ENCODE data around the gene POGK. TPM values are rescaled to one million over a fixed set of nuclear protein-coding genes. Genes with fewer than 3 reads are reported as not detected.
A peak's percentile ranks its signal among the peaks of the same experiment; 100 is the strongest.

POGK gene
- total RNA-seq, 1 donor from 2014 or later: 44.2 TPM

GRCh38 chr1:166839600-166840308, 479 bp downstream of the POGK start:
- H3K4me3 Mint-ChIP-seq (ENCODE audit: unreplicated experiment): peak overlapping the region; percentile 92
- peaks cover 3% of the 10 kb centered on the region for H3K9me3 Mint-ChIP-seq (ENCODE audit: unreplicated experiment)
- Histone ChIP-seq H3K4me1 (ENCODE audit: insufficient read depth, low read length) (peaks cover 33% of the 10 kb centered on the region), H3K79me2 (ENCODE audit: insufficient read depth, low read length) (peaks cover 42% of the 10 kb centered on the region), H3K9ac (ENCODE audit: low read length) (peak overlapping the region; percentile 85), H3K4me2 (ENCODE audit: low read length) (peak overlapping the region; percentile 100), H3K27me3 (ENCODE audit: insufficient read depth, low read length) (peaks cover 4% of the 10 kb centered on the region), H3K4me3 (ENCODE audit: insufficient read depth, low read depth, low read length) (peak overlapping the region; percentile 76), H4K20me1 (ENCODE audit: insufficient read depth, low read length) (peaks cover 47% of the 10 kb centered on the region), H3K27ac (ENCODE audit: low read depth, low read length) (peak overlapping the region; percentile 70), H2AFZ (ENCODE audit: low read depth, low read length) (peak overlapping the region; percentile 95), H3K36me3 (ENCODE audit: insufficient read depth, low read length) (peaks cover 35% of the 10 kb centered on the region), H3K9me3 (ENCODE audit: insufficient read depth, low read depth, low read length) (no peaks in the 10 kb centered on the region)
- peaks cover 10% of the 10 kb centered on the region for H3K36me3 Mint-ChIP-seq (ENCODE audit: low read depth, unreplicated experiment)
- TF ChIP-seq EZH2 (IDR thresholded peaks at IDR 0.05; ENCODE audit: insufficient read depth, low read length): no peak
- no peak for TF ChIP-seq CTCF (IDR thresholded peaks at IDR 0.05; ENCODE audit: insufficient read depth, low read depth, low read length)
- FAIRE-seq: no peak
- H3K4me1 Mint-ChIP-seq (ENCODE audit: low read depth, unreplicated experiment): peaks cover 48% of the 10 kb centered on the region
- peak; percentile 6 for DNase-seq (ENCODE audit: low read depth)
- H3K27ac Mint-ChIP-seq (ENCODE audit: unreplicated experiment): peak overlapping the region; percentile 88
- H3K27me3 Mint-ChIP-seq (ENCODE audit: low read depth, unreplicated experiment): no peaks in the 10 kb centered on the region

GRCh38 chr1:166840309-166841274, 1.3 kb downstream of the POGK start:
- Histone ChIP-seq H3K4me3 (ENCODE audit: insufficient read depth, low read depth, low read length) (peak overlapping the region; percentile 68), H3K36me3 (ENCODE audit: insufficient read depth, low read length) (peaks cover 36% of the 10 kb centered on the region), H3K9me3 (ENCODE audit: insufficient read depth, low read depth, low read length) (no peaks in the 10 kb centered on the region), H3K4me2 (ENCODE audit: low read length) (peak overlapping the region; percentile 91), H4K20me1 (ENCODE audit: insufficient read depth, low read length) (peaks cover 55% of the 10 kb centered on the region), H3K4me1 (ENCODE audit: insufficient read depth, low read length) (peaks cover 36% of the 10 kb centered on the region), H3K27me3 (ENCODE audit: insufficient read depth, low read length) (peaks cover 2% of the 10 kb centered on the region), H3K9ac (ENCODE audit: low read length) (peak overlapping the region; percentile 85), H3K79me2 (ENCODE audit: insufficient read depth, low read length) (peaks cover 49% of the 10 kb centered on the region), H2AFZ (ENCODE audit: low read depth, low read length) (peak overlapping the region; percentile 68), H3K27ac (ENCODE audit: low read depth, low read length) (no peak overlapping the region)
- TF ChIP-seq EZH2 (IDR thresholded peaks at IDR 0.05; ENCODE audit: insufficient read depth, low read length) (no peak), CTCF (IDR thresholded peaks at IDR 0.05; ENCODE audit: insufficient read depth, low read depth, low read length) (no peak)
- peak overlapping the region; percentile 88 for H3K27ac Mint-ChIP-seq (ENCODE audit: unreplicated experiment)
- no peaks in the 10 kb centered on the region for H3K27me3 Mint-ChIP-seq (ENCODE audit: low read depth, unreplicated experiment)
- peaks cover 11% of the 10 kb centered on the region for H3K36me3 Mint-ChIP-seq (ENCODE audit: low read depth, unreplicated experiment)
- peak overlapping the region; percentile 92 for H3K4me3 Mint-ChIP-seq (ENCODE audit: unreplicated experiment)
- FAIRE-seq (no peak), DNase-seq (ENCODE audit: low read depth) (peak; percentile 47)
- peaks cover 52% of the 10 kb centered on the region for H3K4me1 Mint-ChIP-seq (ENCODE audit: low read depth, unreplicated experiment)
- H3K9me3 Mint-ChIP-seq (ENCODE audit: unreplicated experiment): peaks cover 3% of the 10 kb centered on the region
